Fibroblast of villous mesenchyme (primary cell): ENCODE measurements around the gene OGG1. TPM values are rescaled to one million over a fixed set of nuclear protein-coding genes. Genes with fewer than 3 reads are reported as not detected.

Experiments used
- DNase-seq: peaks from one replicate; pipeline ENCODE4 v3.0.0-alpha.2; 2010; ENCODE audit warnings: low read depth
- H3K4me3 ChIP-seq: 2 replicates; pipeline ENCODE4 v1.5.1; 2011; ENCODE audit warnings: low read depth, mild to moderate bottlenecking, low read length
- CTCF ChIP-seq: IDR thresholded peaks from 2 replicates; pipeline ENCODE4 v1.5.1; 2012; ENCODE audit warnings: low read depth, mild to moderate bottlenecking, low read length; ENCODE audit not compliant: insufficient read depth
- total RNA-seq: library from RNA; depleted of rRNA; stranded (reverse); fragments of >200 nt; gene quantifications from 2 replicates; pipeline ENCODE4 v1.2.3, GENCODE V29; 2012

The OGG1 gene
- total RNA-seq, 1 donor, result 19.0 TPM

- H3K4me3 ChIP-seq, result no peak overlapping the region
- no peak for DNase-seq
- TF ChIP-seq CTCF, result no peak
Observed at GRCh38 chr3:9781978-9782603, 32.3 kb downstream of the OGG1 start.

GRCh38 chr3:9782770-9783169 lies 33.0 kb downstream of the OGG1 start:
- no peak overlapping the region for H3K4me3 ChIP-seq
- DNase-seq, result no peak
- TF ChIP-seq CTCF, result no peak

GRCh38 chr3:9783954-9784353 lies 34.2 kb downstream of the OGG1 start:
- no peak for DNase-seq
- no peak overlapping the region for H3K4me3 ChIP-seq
- no peak for TF ChIP-seq CTCF

- no peak for TF ChIP-seq CTCF
- no peak overlapping the region for H3K4me3 ChIP-seq
- DNase-seq, result no peak
Observed at GRCh38 chr3:9784965-9785364, 35.2 kb downstream of the OGG1 start.

- no peak for DNase-seq
- no peak for TF ChIP-seq CTCF
- H3K4me3 ChIP-seq, result no peak overlapping the region
Observed at GRCh38 chr3:9785602-9786001, 35.9 kb downstream of the OGG1 start.

- DNase-seq, result no peak
- TF ChIP-seq CTCF, result no peak
- H3K4me3 ChIP-seq, result no peak overlapping the region
Observed at GRCh38 chr3:9786209-9786739, 36.5 kb downstream of the OGG1 start.
